Measurements from ENCODE around the gene APBB1. TPM values are rescaled to one million over a fixed set of nuclear protein-coding genes. Genes with fewer than 3 reads are reported as not detected.

The APBB1 gene
- polyA plus RNA-seq, 1 of the 3 experiments (the other 2 are of a cell fraction) = 35.9 TPM

- Histone ChIP-seq H3K36me3 (replicated peaks in 1 of 2; ENCODE audit: control insufficient read depth in 1 of 2, insufficient read depth in 2 of 2, low read length in 1 of 2) (no peaks in the 10 kb centered on the region), H3K9ac (no peak overlapping the region), H2AFZ (ENCODE audit: low read depth) (no peak overlapping the region), H3K4me1 (ENCODE audit: control insufficient read depth in 1 of 2, insufficient read depth in 2 of 2, low read depth in 1 of 2, low read length in 1 of 2) (peaks cover 0 to under 1% of the 10 kb centered on the region in 2 experiments; a peak in 1 of 4 replicates), H4K20me1 (ENCODE audit: insufficient read depth) (no peaks in the 10 kb centered on the region), H3K9me2 (no peaks in the 10 kb centered on the region), H3K9me3 (no peaks in the 10 kb centered on the region), H3K4me2 (no peak overlapping the region), H3K27ac (ENCODE audit: low read depth in 2 of 2, low read length in 1 of 2) (no peak overlapping the region), H3F3A (replicated peaks; ENCODE audit: insufficient read depth) (no peaks in the 10 kb centered on the region), H3K4me3 (ENCODE audit: low read depth in 2 of 2, low read length in 1 of 2) (no peak overlapping the region), H3K27me3 (ENCODE audit: insufficient read depth) (peaks cover 20% of the 10 kb centered on the region; the same call in 1 of the 2 replicates), H3K79me2 (ENCODE audit: insufficient read depth) (no peaks in the 10 kb centered on the region)
- TF ChIP-seq YY1 (IDR thresholded peaks at IDR 0.05; ENCODE audit: low read depth) = no peak
- no peak for TF ChIP-seq RAD21 (IDR thresholded peaks at IDR 0.05; ENCODE audit: low read length)
- no peak for TF ChIP-seq MXI1 (IDR thresholded peaks at IDR 0.05; ENCODE audit: low read depth, low read length)
- no peak for TF ChIP-seq SMC3 (IDR thresholded peaks at IDR 0.05; ENCODE audit: low read depth, low read length)
- TF ChIP-seq ELF1 (IDR thresholded peaks at IDR 0.05) = no peak
- TF ChIP-seq RCOR1 (IDR thresholded peaks at IDR 0.05; ENCODE audit: low read length) = no peak
- TF ChIP-seq TAF1 (IDR thresholded peaks at IDR 0.05; ENCODE audit: borderline replicate concordance, low read depth, low read length) = no peak
- no peak for TF ChIP-seq USF1 (IDR thresholded peaks at IDR 0.05; ENCODE audit: borderline replicate concordance, low read depth)
- no peak for TF ChIP-seq NRF1 (IDR thresholded peaks at IDR 0.05; ENCODE audit: low read depth, low read length)
- TF ChIP-seq CHD2 (IDR thresholded peaks at IDR 0.05; ENCODE audit: low read length, partially characterized antibody) = no peak
- TF ChIP-seq TCF12 (IDR thresholded peaks at IDR 0.05) = no peak
- no peak for TF ChIP-seq RXRA (IDR thresholded peaks at IDR 0.05; ENCODE audit: borderline replicate concordance, low read depth)
- no peak for TF ChIP-seq REST (IDR thresholded peaks at IDR 0.05; ENCODE audit: low read depth, low read length)
- no peak for TF ChIP-seq JUND (IDR thresholded peaks at IDR 0.05)
- TF ChIP-seq ZBTB33 (IDR thresholded peaks at IDR 0.05; ENCODE audit: borderline replicate concordance, low read depth) = no peak
- TF ChIP-seq POLR2AphosphoS5 (IDR thresholded peaks at IDR 0.05; ENCODE audit: low read depth, low read length) = no peak
- no peak for TF ChIP-seq FOXJ3 (CRISPR knock-in tag; IDR thresholded peaks at IDR 0.05)
- TF ChIP-seq FOSL2 (IDR thresholded peaks at IDR 0.05; ENCODE audit: borderline replicate concordance, low read depth) = no peak
- ChIA-PET CTCF (interaction anchor here (1.1 to 7.4 kb wide), 9 partner anchors 10 to 359 kb away, joined by 3 to 114 read pairs (median 5); no protein-coding TSS in a partner anchor), POLR2A (no interaction called here)
- 5% methylated on average over 5 of the region's 5 CpGs for WGBS (ENCODE audit: low lambda C conversion rate)
- DNase-seq = no peak
Observed at GRCh38 chr11:6351782-6352382, 67.0 kb downstream of the APBB1 start.

Measured in SK-N-SH (cell line).